Activated naive CD4-positive, alpha-beta T cell (primary cell): Measurements from ENCODE around the gene DAB1.
"Not testable (repeated sequence)": the region's sequence is repeated elsewhere in the genome, so short reads cannot be mapped to it uniquely, and the experiment has no call there.

Experiments used
- DNase-seq, 4 experiments: peaks; one replicate each; lab custom pipeline; 2025; lab: John Stamatoyannopoulos, UW

The DAB1 gene

DNA sequence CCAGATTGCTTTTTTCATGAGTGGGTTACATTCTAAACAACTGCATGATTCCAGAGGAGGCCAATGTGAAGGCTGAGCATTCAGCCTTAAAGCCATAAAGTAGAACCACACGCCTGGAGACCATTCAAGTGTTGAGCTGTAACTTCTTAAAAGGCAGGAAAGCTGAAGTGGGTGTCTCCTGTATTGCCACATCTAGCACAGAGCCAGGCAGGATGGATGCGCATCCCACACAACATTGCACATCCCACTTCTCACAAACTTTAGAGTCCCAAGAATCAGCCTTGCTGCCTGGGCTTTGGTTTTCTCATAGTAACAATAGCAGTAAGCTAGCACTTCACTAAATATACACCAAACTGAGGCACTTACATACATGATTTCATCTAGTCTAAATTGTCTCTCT, 151.7 kb downstream of the DAB1 start:
- no peak for DNase-seq

DNA sequence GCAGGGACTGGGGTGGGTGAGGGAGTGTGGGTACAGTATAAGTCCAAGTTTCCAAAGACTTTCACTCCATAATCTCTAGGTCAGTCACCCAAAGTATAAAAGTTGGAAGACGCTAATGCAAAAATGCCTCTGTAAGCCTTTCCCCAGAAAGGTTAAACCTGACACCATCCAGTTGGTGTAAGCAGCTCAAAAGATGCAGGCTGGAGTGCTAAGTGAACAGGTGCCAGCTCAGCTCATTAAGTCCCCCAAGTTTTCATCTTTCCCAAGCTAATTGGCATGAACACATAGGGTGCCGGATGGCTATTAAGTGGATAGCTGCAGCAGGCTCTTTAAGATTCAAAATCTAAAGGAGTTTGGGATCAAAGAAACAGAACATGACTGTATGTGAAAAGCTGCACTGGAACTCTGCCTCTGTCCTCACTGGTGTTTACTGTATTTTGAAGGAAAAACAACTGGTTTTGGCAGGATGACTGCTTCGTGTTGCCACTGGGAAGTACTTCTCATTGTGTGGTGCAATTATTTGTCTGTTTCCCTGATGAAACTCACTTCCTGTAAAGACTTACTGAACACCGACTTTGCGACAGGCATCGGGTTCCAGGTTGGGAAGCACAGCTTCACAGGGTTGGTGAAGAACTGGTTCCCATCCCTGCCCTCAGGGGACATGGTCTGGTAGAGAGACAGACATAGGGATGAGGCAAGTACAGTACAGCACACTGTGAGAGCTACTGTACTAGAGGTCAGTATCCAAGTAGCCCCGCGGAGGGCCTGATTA, 152.7 kb downstream of the DAB1 start:
- no peak for DNase-seq

- no peak for DNase-seq
Observed at GRCh38 chr1:57269630-57270225, 154.1 kb downstream of the DAB1 start.

GRCh38 chr1:57265104-57265503, 158.8 kb downstream of the DAB1 start:
- no peak for DNase-seq

DNA sequence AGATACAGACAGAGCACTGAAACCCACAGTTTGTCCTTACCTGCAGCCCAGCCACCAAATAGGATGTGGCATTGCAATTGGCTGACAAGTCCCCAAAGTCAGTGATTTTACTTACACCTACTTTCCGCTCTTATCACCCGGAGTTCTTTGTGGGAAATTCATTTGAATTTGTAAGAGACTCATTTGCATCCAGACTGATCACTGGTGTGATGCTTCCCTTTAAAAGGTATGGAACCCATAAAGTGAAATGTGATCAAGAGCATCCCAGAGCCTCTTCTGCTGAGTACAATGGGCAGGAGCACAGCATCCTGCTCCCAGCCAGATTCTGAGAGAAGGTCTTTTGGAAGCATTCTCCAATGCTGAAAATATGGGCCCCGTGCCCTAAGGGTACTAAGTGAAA, 161.4 kb downstream of the DAB1 start:
- no peak for DNase-seq

DNA sequence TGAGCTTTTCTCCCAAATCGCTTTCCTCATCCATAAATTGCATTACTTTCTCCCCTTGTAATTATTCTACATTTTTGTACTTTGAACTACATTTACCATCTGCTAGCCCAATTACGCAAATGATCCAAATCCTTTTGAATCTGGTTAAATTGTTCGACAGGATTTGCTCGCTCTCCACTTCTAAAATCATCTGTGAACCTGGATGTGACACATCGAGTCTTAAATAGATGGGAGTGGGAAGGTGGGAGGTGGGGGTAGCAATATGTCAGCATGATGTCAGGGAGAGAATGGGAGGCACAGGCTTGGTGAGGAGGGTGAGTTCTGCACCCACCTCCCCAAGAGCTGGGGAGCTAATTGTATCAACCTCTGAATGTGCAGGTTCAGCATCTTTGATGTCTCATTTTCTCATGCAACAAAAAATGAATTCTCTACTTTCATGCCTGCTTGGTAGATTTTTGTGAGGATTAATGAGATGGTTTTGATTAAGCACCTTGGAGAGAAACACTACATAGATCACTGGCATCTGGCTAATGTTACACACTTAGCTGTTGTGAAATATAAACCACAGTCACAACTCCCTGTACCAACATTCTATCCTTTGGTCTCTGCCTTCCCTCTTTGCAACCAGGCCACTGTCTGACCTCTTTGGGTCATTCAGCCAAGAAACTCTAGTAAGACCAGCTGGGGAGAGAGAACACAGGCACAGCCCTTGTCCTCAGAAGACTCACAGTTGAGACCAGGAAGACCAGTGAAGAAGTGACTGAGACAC, 165.1 kb downstream of the DAB1 start:
- no peak for DNase-seq

GRCh38 chr1:57255945-57256344, 167.9 kb downstream of the DAB1 start:
- DNase-seq, result no peak

DNA sequence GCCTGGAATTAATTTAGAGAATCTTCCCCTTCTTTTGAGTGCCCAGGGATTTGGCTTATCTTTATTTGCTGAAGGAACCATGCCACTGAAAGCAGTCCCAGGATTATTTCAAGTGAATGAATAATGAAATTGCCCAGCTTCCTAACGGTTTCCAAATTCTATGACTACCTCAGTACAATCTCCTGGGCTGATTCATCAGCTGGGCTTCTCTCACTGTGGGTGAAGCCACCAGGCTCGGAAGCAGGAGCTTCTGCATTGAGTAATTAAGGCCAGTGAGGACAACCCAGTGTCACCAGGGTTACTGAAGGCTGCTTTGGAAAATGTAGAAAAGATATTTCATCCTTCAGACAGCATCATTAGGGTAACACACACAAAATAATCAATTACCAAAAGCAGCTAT, 169.8 kb downstream of the DAB1 start:
- no peak for DNase-seq

GRCh38 chr1:57252597-57253294, 171.1 kb downstream of the DAB1 start:
- no peak for DNase-seq

DNA sequence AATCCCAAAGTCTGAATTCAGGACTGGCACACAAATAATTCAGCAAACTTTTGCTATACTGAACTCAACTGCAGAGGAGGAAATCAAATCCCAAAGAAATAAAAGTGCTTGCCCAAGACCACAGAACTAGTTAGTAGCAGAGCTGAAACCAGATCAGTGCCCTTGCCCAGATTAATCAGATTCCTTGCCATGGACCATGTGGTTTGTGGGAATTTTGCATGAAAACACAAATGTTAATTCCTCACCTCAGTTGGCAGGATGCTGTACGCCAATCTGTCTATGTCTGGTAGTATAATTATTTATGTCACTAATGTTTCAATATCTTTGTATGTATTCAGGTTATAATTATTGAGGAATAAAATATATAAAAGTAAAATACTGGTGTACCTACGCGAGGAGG, 173.8 kb downstream of the DAB1 start:
- no peak for DNase-seq

GRCh38 chr1:57249511-57249910, 174.3 kb downstream of the DAB1 start:
- DNase-seq, result no peak

DNA sequence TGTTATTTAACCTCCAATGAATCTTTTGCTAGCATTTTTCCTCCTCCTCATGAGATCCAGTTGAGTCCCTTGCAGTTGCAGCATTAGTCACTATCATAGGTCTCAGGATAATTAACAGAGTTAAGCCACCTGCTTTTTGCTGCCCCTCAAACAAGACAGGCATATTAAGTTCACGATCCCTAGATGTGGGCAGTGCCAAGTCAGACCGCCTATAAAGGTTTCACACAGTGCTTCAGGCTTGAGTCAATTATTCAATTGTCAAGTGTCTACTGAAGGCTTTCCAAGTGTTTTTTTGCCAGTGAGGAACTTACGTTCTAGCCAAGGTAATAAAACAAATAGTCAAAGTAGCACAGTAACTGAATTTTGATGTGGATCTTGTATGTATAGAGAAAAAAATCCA, 175.0 kb downstream of the DAB1 start:
- no peak for DNase-seq

DNA sequence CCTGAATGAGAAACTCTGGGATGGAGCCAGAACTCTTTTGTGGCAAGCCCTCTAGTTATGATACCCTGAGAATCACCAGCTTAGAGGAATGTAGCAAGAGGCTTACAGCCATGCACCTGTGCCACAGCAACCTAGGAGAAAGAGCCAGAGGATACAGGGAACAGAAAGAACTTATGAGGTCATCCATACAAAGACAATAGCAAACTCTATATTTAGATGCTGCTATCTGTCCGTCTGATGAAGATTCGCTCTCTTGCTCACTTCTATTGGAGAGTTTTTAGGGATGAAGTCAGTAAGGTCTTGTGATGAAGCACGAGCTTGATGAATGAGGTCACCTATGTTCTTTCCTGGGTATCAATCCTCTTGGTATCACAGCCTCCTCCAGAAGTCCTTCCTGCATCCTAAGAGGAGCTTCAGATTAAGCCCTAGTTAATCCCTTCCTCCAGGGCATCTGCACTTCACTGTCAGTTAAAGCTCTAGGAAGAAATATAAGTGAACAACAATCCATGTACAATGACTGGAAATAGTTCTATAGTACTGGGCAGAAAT, 185.6 kb downstream of the DAB1 start:
- DNase-seq, result no peak

GRCh38 chr1:57235730-57236510, 187.9 kb downstream of the DAB1 start:
- no peak for DNase-seq

GRCh38 chr1:57234459-57234858, 189.4 kb downstream of the DAB1 start:
- DNase-seq, result no peak

- DNase-seq, result no peak
Observed at GRCh38 chr1:57232500-57232899, 191.4 kb downstream of the DAB1 start.

DNA sequence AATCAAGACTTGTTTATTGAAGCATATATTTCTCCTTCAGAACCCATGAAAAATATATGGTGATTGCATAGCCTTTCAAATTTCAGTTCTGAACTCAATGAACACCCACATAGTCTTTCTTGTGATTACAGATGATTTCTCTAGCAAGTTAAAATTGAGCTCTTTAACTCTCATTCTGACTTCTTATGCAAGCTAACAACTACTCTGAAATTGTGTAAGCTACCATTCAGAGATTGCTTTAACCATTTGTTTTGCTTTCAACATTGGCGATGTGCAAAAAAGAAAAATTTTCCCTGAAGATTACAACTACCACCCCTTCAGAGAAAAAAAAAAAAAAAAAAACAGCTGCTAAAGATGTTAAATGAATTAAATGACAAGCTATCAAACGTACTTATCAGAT, 193.9 kb downstream of the DAB1 start:
- no peak for DNase-seq

GRCh38 chr1:57229076-57229475, 194.8 kb downstream of the DAB1 start:
- no peak for DNase-seq

DNA sequence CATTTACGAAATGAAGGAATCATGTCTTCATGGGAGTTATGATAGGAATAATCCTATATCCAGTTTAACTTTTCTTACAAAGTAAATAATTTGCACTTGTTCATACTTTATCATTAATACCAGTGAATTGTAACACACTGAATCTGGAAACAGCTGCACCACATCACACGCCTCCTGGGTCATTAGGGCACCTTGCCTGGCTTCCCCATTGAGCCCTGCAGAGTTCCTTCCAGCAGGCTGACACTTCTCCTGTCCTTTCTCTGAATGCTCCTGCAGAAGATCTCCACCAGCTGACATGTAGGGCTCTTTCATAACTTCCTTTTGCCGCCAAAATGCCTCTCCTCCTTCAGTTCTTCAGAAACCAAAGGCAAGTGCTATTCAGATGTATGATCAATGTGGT, 201.1 kb downstream of the DAB1 start:
- DNase-seq, result no peak

DNA sequence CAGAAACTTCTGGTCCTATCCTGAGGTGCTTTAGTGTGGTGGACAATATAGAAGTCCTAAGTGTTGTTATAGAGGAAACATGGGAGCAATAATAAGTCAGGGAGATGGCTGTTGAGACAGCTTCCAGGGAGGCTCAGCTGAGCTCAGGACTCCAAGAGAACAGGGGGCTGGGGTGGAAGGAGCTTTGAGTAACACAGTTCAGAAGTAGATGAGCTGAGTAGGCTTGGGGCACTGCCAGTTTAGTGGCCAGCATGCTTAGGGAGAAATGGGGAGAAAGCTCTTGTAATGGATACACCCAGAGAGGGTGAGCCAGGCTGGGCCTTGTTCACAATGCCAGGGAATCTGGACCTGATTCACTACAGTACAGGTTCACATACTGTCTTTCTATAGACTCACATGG, 201.6 kb downstream of the DAB1 start:
- DNase-seq, result no peak

DNA sequence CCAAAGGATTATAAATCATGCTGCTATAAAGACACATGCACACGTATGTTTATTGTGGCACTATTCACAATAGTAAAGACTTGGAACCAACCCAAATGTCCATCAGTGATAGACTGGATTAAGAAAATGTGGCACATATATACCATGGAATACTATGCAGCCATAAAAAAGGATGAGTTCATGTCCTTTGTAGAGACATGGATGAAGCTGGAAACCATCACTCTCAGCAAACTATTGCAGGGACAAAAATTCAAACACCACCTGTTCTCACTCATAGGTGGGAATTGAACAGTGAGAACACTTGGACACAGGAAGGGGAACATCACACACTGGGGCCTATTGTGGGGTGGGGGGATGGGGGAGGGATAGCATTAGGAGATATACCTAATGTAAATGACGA, 203.0 kb downstream of the DAB1 start:
- DNase-seq, result not testable (repeated sequence)
